ENCODE results near the gene PBLD. TPM values are rescaled to one million over a fixed set of nuclear protein-coding genes. Genes with fewer than 3 reads are reported as not detected.

Gene PBLD
- total RNA-seq, 4 donors from 2014 or later, result 1.9 to 4.8 (median 3.0) TPM

- DNase-seq (no peak), ATAC-seq (no peak)
- Histone ChIP-seq H3K27me3 (no peaks in the 10 kb centered on the region), H3K36me3 (no peaks in the 10 kb centered on the region), H3K9me3 (no peaks in the 10 kb centered on the region), H3K4me3 (no peak overlapping the region), H3K27ac (no peak overlapping the region), H3K4me1 (no peaks in the 10 kb centered on the region)
- TF ChIP-seq POLR2A (IDR thresholded peaks at IDR 0.05), result no peak
- no peak for TF ChIP-seq CTCF (IDR thresholded peaks at IDR 0.05 in 4 of 5, conservative IDR thresholded peaks at IDR 0.05 in 1 of 5)
- intact Hi-C loops (cut with DNase I; ENCODE audit: low total_unique reads), result no loop called here
- in situ Hi-C loops (cut with MboI; ENCODE audit: low sequenced_read_pairs in 4 of 4), result no loop called here
Observed at GRCh38 chr10:68275600-68276126, 57.1 kb downstream of the PBLD start.

GRCh38 chr10:68272833-68273232 is 59.9 kb downstream of the PBLD start:
- intact Hi-C loops (cut with DNase I; ENCODE audit: low total_unique reads) (no loop called here), in situ Hi-C loops (cut with MboI; ENCODE audit: low sequenced_read_pairs in 4 of 4) (no loop called here)
- Histone ChIP-seq H3K9me3 (no peaks in the 10 kb centered on the region), H3K36me3 (no peaks in the 10 kb centered on the region), H3K4me3 (no peak overlapping the region), H3K27me3 (no peaks in the 10 kb centered on the region), H3K27ac (no peak overlapping the region), H3K4me1 (no peaks in the 10 kb centered on the region)
- DNase-seq, result no peak
- TF ChIP-seq POLR2A (IDR thresholded peaks at IDR 0.05) (no peak), CTCF (IDR thresholded peaks at IDR 0.05 in 4 of 5, conservative IDR thresholded peaks at IDR 0.05 in 1 of 5) (no peak)
- no peak for ATAC-seq

DNA sequence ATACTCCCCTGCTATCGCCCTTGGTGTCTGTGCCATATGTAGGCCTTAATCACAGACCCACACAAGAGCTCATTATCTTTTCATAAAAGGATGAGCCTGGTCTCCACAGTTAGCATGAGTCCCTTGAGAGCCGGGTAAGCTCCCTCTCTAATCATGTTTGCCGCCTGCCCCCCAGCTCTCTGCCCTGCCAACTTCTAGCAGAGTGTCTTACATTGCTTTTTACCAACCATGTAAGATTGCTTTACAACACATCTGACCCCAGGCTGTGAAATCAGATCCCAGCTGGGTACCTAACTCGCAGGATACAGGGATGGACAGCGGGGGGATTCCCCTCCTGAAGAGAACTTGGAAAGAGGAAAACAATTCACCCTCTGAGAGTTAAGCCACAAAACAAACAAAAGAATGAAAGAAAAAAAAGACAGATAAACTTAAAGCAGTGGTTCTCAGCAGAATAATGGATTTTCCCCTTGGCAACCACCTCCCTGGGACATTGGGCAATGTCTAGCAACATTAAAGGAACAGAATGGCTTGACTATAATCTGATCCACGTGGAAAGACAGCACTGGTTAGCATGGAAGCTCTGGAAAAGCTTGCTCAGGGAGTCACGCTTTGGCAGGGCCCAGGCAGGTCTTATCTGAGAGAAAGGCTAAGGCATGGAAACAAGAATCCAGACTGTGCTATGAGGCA is 61.4 kb downstream of the PBLD start:
- in situ Hi-C loops (cut with MboI; ENCODE audit: low sequenced_read_pairs in 4 of 4), result no loop called here
- no peak for TF ChIP-seq POLR2A (IDR thresholded peaks at IDR 0.05)
- no peak for TF ChIP-seq CTCF (IDR thresholded peaks at IDR 0.05 in 4 of 5, conservative IDR thresholded peaks at IDR 0.05 in 1 of 5)
- no peaks in the 10 kb centered on the region for H3K9me3 ChIP-seq
- intact Hi-C loops (cut with DNase I; ENCODE audit: low total_unique reads), result no loop called here
- DNase-seq, result no peak
- no peaks in the 10 kb centered on the region for H3K36me3 ChIP-seq
- no peaks in the 10 kb centered on the region for H3K27me3 ChIP-seq
- H3K4me1 ChIP-seq, result no peaks in the 10 kb centered on the region
- no peak overlapping the region for H3K4me3 ChIP-seq
- no peak for ATAC-seq
- no peak overlapping the region for H3K27ac ChIP-seq

DNA sequence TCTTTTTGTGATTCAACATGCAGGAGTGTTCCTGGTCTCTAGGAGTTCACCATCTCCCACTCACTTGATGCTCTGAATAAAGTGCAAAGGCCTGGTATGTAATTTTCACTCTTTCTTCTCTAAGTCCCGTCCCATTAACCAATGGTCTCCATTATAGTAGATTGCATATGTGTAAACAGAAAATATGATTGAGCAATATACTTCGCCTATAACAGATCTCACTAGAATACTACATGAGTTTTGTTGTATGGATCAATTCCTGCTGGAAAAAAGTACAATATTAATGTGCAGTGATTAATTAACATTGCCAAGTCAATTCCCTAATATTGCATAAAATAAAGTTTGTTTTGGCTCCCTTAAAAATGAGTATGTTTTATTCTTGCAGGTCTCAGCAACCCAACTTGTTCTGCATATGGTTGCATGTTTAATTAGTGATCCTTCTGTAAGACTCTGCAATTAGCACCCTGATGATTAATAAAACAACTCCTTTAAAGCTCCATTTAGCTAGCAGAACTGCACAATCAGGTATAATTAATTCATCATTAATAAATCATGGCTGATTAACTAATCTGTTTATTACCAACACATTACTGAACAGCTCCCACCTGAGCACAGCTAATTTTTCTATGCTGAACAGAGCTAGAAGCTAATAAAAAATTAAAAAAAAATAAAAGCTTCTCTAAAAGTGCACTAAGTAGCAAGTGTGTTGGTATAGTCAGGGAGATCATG is 63.0 kb downstream of the PBLD start:
- in situ Hi-C loops (cut with MboI; ENCODE audit: low sequenced_read_pairs in 4 of 4), result no loop called here
- no peak for ATAC-seq
- TF ChIP-seq POLR2A (IDR thresholded peaks at IDR 0.05) (no peak), CTCF (IDR thresholded peaks at IDR 0.05 in 4 of 5, conservative IDR thresholded peaks at IDR 0.05 in 1 of 5) (no peak)

More for the DNA sequence above, 63.0 kb downstream of the PBLD start:
- Histone ChIP-seq H3K4me1 (no peaks in the 10 kb centered on the region), H3K9me3 (no peaks in the 10 kb centered on the region), H3K4me3 (no peak overlapping the region), H3K27ac (no peak overlapping the region), H3K27me3 (no peaks in the 10 kb centered on the region), H3K36me3 (no peaks in the 10 kb centered on the region)
- intact Hi-C loops (cut with DNase I; ENCODE audit: low total_unique reads), result no loop called here
- no peak for DNase-seq

Data from gastrocnemius medialis (tissue), 4 donors.